IMR-90 (cell line): Measurements from ENCODE around the gene COMMD8. TPM values are rescaled to one million over a fixed set of nuclear protein-coding genes. Genes with fewer than 3 reads are reported as not detected.
A peak's percentile ranks its signal among the peaks of the same experiment; 100 is the strongest.

Experiments
- ATAC-seq: fragments of 200-7000 bp; cut with Tn5 transposase; 2 replicates; pipeline ENCODE4 v1.9.1; 2020; ENCODE audit warnings: low read depth, mild to moderate bottlenecking, moderate library complexity
- BruUV-seq: library from RNA; stranded (reverse); fragments of 400-500 nt; replicated peaks from 2 replicates; lab custom pipeline; 2021; lab: Mats Ljungman, UMichigan
- CTCF ChIA-PET: fragments of 300-600 bp; formaldehyde crosslinking; extraction: SDS; loops from one replicate; lab custom pipeline; 2021; ENCODE audit warnings: antibody characterized with exemption; lab: Yijun Ruan, JAX
- POLR2A ChIA-PET: fragments of 300-600 bp; sonication (Branson Sonifier 250); formaldehyde crosslinking; loops from one replicate; lab custom pipeline; 2022; ENCODE audit warnings: antibody characterized with exemption; ENCODE audit not compliant: unreplicated experiment; lab: Charles Lee
- DNase-seq: peaks from one replicate; pipeline ENCODE4 v3.0.0; 2013
- H2AFZ ChIP-seq: replicated peaks from 2 replicates; pipeline ENCODE3; 2013; ENCODE audit warnings: low read length, mild to moderate bottlenecking; ENCODE audit not compliant: poor library complexity
- H2AK5ac ChIP-seq: 2 replicates; pipeline ENCODE4 v1.6.1; 2013; ENCODE audit warnings: low read depth, low read length, inconsistent platforms
- H2AK9ac ChIP-seq: replicated peaks from 2 replicates; pipeline ENCODE3; 2013; ENCODE audit warnings: mild to moderate bottlenecking, low read depth, low read length, moderate library complexity; ENCODE audit not compliant: poor library complexity
- H2BK120ac ChIP-seq: 2 replicates; pipeline ENCODE4 v1.6.1; 2013; ENCODE audit warnings: low read depth, low read length, inconsistent platforms
- H2BK15ac ChIP-seq: 3 replicates; pipeline ENCODE4 v1.6.1; 2013; ENCODE audit warnings: low read depth, low read length, inconsistent platforms
- H2BK20ac ChIP-seq: 2 replicates; pipeline ENCODE4 v1.6.1; 2013; ENCODE audit warnings: low read depth, mild to moderate bottlenecking, inconsistent platforms, low read length, moderate library complexity
- H2BK5ac ChIP-seq: 2 replicates; pipeline ENCODE4 v1.6.1; 2013; ENCODE audit warnings: mild to moderate bottlenecking, low read depth, low read length, inconsistent platforms; ENCODE audit not compliant: poor library complexity, severe bottlenecking
- H3K14ac ChIP-seq: replicated peaks from 2 replicates; pipeline ENCODE4 v1.6.1; 2013; ENCODE audit warnings: low read depth, low read length, inconsistent platforms
- H3K18ac ChIP-seq: 2 replicates; pipeline ENCODE4 v1.6.1; 2013; ENCODE audit warnings: low read depth, low read length, control low read depth
- H3K23ac ChIP-seq: 2 replicates; pipeline ENCODE4 v1.6.1; 2013; ENCODE audit warnings: low read depth, low read length, inconsistent platforms
- H3K27ac ChIP-seq: 2 replicates; pipeline ENCODE4 v1.5.1; 2013; ENCODE audit warnings: mild to moderate bottlenecking, control low read depth, low read length; ENCODE audit not compliant: insufficient read depth
- H3K27me3 ChIP-seq: 2 replicates; pipeline ENCODE4 v1.6.1; 2013; ENCODE audit warnings: low read length; ENCODE audit not compliant: control insufficient read depth, insufficient read depth
- H3K36me3 ChIP-seq: 2 replicates; pipeline ENCODE4 v1.6.1; 2013; ENCODE audit warnings: low read length, mixed read lengths; ENCODE audit not compliant: control insufficient read depth, insufficient read depth
- H3K4ac ChIP-seq: 2 replicates; pipeline ENCODE4 v1.6.1; 2013; ENCODE audit warnings: low read depth, low read length, inconsistent platforms
- H3K4me1 ChIP-seq: 2 replicates; pipeline ENCODE4 v1.6.1; 2013; ENCODE audit warnings: low read length, mixed read lengths; ENCODE audit not compliant: control insufficient read depth, insufficient read depth
- H3K4me2 ChIP-seq: 2 replicates; pipeline ENCODE4 v1.6.1; 2013; ENCODE audit warnings: low read depth, mild to moderate bottlenecking, control low read depth, low read length, moderate library complexity
- H3K4me3 ChIP-seq: 2 replicates; pipeline ENCODE4 v1.5.1; 2013; ENCODE audit warnings: low read depth, mild to moderate bottlenecking, control low read depth, low read length, moderate library complexity; ENCODE audit not compliant: insufficient read depth
- H3K56ac ChIP-seq: 2 replicates; pipeline ENCODE4 v1.6.1; 2013; ENCODE audit warnings: low read length, inconsistent platforms; ENCODE audit not compliant: insufficient read depth; ENCODE audit errors: extremely low read depth
- H3K79me1 ChIP-seq, 2 experiments: 2 replicates each; pipeline ENCODE4 v1.6.1; 2013; ENCODE audit warnings: low read length in 2 of 2, inconsistent platforms in 1 of 2, low read depth in 1 of 2
- H3K9ac ChIP-seq: 2 replicates; pipeline ENCODE4 v1.6.1; 2013; ENCODE audit warnings: low read depth, low read length, control low read depth
- H3K9me1 ChIP-seq: 2 replicates; pipeline ENCODE4 v1.6.1; 2013; ENCODE audit warnings: low read length, inconsistent platforms; ENCODE audit not compliant: insufficient read depth
- H3K9me3 ChIP-seq: 2 replicates; pipeline ENCODE4 v1.6.1; 2013; ENCODE audit warnings: low read length; ENCODE audit not compliant: control insufficient read depth, insufficient read depth
- H4K20me1 ChIP-seq: 2 replicates; pipeline ENCODE4 v1.6.1; 2013; ENCODE audit warnings: low read length, inconsistent platforms; ENCODE audit not compliant: insufficient read depth
- H4K5ac ChIP-seq: 2 replicates; pipeline ENCODE4 v1.6.1; 2013; ENCODE audit warnings: mild to moderate bottlenecking, low read depth, low read length, control low read depth
- H4K8ac ChIP-seq, 2 experiments: 2 replicates each; pipeline ENCODE4 v1.6.1; 2013; ENCODE audit warnings: low read depth in 2 of 2, low read length in 2 of 2, control low read depth in 1 of 2, inconsistent platforms in 1 of 2
- H4K91ac ChIP-seq: 2 replicates; pipeline ENCODE4 v1.6.1; 2013; ENCODE audit warnings: low read depth, low read length, inconsistent platforms; ENCODE audit not compliant: insufficient read depth
- CTCF ChIP-seq: conservative IDR thresholded peaks from 2 replicates; pipeline ENCODE4 v1.5.1; 2012; ENCODE audit warnings: mild to moderate bottlenecking, low read depth, low read length, improper control_type of control experiment
- ELK1 ChIP-seq: fragments of 150-350 bp; IDR thresholded peaks from 2 replicates; pipeline ENCODE4 v1.6.1; 2016; ENCODE audit warnings: low read depth, mild to moderate bottlenecking, low read length, moderate library complexity, borderline replicate concordance
- FOS ChIP-seq: fragments of 150-350 bp; IDR thresholded peaks from 2 replicates; pipeline ENCODE4 v1.6.1; 2016; ENCODE audit warnings: low read depth, low read length
- MAFK ChIP-seq: IDR thresholded peaks from 2 replicates; pipeline ENCODE4 v1.6.1; 2012; ENCODE audit warnings: low read depth, low read length, improper control_type of control experiment
- MXI1 ChIP-seq: IDR thresholded peaks from 2 replicates; pipeline ENCODE4 v1.6.1; 2012; ENCODE audit warnings: low read depth, mild to moderate bottlenecking, low read length, moderate library complexity, borderline replicate concordance
- POLR2A ChIP-seq: IDR thresholded peaks from 2 replicates; pipeline ENCODE4 v1.6.1; 2012; ENCODE audit warnings: mild to moderate bottlenecking, low read depth, low read length
- RCOR1 ChIP-seq: IDR thresholded peaks from 2 replicates; pipeline ENCODE4 v1.6.1; 2012; ENCODE audit warnings: mild to moderate bottlenecking, low read length, improper control_type of control experiment; ENCODE audit not compliant: insufficient replicate concordance
- RFX5 ChIP-seq: IDR thresholded peaks from 2 replicates; pipeline ENCODE4 v1.8.0; 2012; ENCODE audit warnings: low read depth, mild to moderate bottlenecking, low read length, moderate library complexity
- SMC3 ChIP-seq: fragments of 150-350 bp; IDR thresholded peaks from 2 replicates; pipeline ENCODE4 v1.6.1; 2016; ENCODE audit warnings: low read depth, mild to moderate bottlenecking, antibody characterized with exemption, low read length, moderate library complexity
- USF2 ChIP-seq: fragments of 150-350 bp; IDR thresholded peaks from 2 replicates; pipeline ENCODE4 v1.6.1; 2017; ENCODE audit warnings: mild to moderate bottlenecking, antibody characterized with exemption, low read length, low read depth
- WGBS, 2 experiments: methylation state at CpG; one replicate each; pipeline versions ENCODE4 v1.1.5 to v1.1.7; 2013; ENCODE audit warnings: missing lambda C conversion rate in 2 of 2; ENCODE audit not compliant: insufficient read length in 1 of 2; ENCODE audit errors: extremely low coverage in 2 of 2; 5-methylcytosine and 5-hydroxymethylcytosine counted together
- dilution Hi-C: fragments of 300-500 bp; cut with HindIII; formaldehyde crosslinking; loops from one replicate; pipeline ENCODE4 v1.14.3; 2018; ENCODE audit warnings: low sequenced_read_pairs; ENCODE audit not compliant: unreplicated experiment
- in situ Hi-C: fragments of 300-500 bp; cut with MboI; formaldehyde crosslinking; loops from 3 replicates; pipeline ENCODE4 v1.14.3; 2019; ENCODE audit warnings: low sequenced_read_pairs, inconsistent platforms, mixed read lengths
- intact Hi-C: fragments of 100-400 bp; cut with micrococcal nuclease; formaldehyde crosslinking; loops from 2 replicates; pipeline ENCODE4 v1.10.0; 2022
- polyA plus RNA-seq, 3 experiments: library from polyadenylated mRNA; depleted of rRNA; stranded (reverse); fragments of >200 nt; gene quantifications; 2 replicates each; pipeline ENCODE4 v1.2.3, GENCODE V29; 2012; ENCODE audit warnings: low replicate concordance in 1 of 3
- total RNA-seq: library from RNA; depleted of rRNA; stranded (reverse); fragments of >200 nt; gene quantifications from 2 replicates; pipeline ENCODE4 v1.2.3, GENCODE V29; 2012

COMMD8 gene
- total and polyA plus RNA-seq, 2 of the 4 experiments (the other 2 are of a cell fraction): 12.5 to 12.6 TPM

GRCh38 chr4:47468706-47469365 is 5.3 kb upstream of the COMMD8 start:
- peak overlapping the region; percentile 93 for H2BK5ac ChIP-seq
- no peak overlapping the region for H3K23ac ChIP-seq
- no peaks in the 10 kb centered on the region for H3K9me3 ChIP-seq
- in situ Hi-C loops: no loop called here
- H4K5ac ChIP-seq: peak overlapping the region; percentile 68; the same call in 1 of the 2 replicates
- H3K27ac ChIP-seq: no peak overlapping the region; the same call in 1 of the 2 replicates
- no TSS peak for BruUV-seq
- H3K56ac ChIP-seq: no peak overlapping the region
- peak; percentile 66 for DNase-seq
- peak overlapping the region; percentile 97; the same call in 1 of the 2 replicates for H3K18ac ChIP-seq
- H3K9me1 ChIP-seq: no peaks in the 10 kb centered on the region
- CTCF ChIA-PET: no interaction called here
- no CpG with 5 or more reads among the region's 6 CpGs for WGBS, 2 experiments
- H3K4me3 ChIP-seq: no peak overlapping the region
- H4K91ac ChIP-seq: 0 out of 2 replicates have a peak overlapping the region, but pooled peaks have one; percentile 30
- H2BK120ac ChIP-seq: peak overlapping the region; percentile 79; the same call in 1 of the 2 replicates
- no peak overlapping the region for H2AFZ ChIP-seq
- POLR2A ChIA-PET: no interaction called here
- peak overlapping the region; percentile 64; the same call in 1 of the 2 replicates for H3K4ac ChIP-seq
- intact Hi-C loops: no loop called here
- H3K79me1 ChIP-seq: no peaks in the 10 kb centered on the region
- H3K4me2 ChIP-seq: peak overlapping the region; percentile 92; the same call in 1 of the 2 replicates
- peaks cover 5% of the 10 kb centered on the region; the same call in 1 of the 2 replicates for H3K4me1 ChIP-seq
- ATAC-seq: peak; percentile 54
- 0 out of 2 replicates have a peak overlapping the region, but pooled peaks have one; percentile 13 for H2AK5ac ChIP-seq
- H3K36me3 ChIP-seq: no peaks in the 10 kb centered on the region
- no peaks in the 10 kb centered on the region for H4K20me1 ChIP-seq
- no peak overlapping the region for H3K9ac ChIP-seq
- H3K14ac ChIP-seq: peak overlapping the region; percentile 4; the same call in 1 of the 2 replicates
- no peak for TF ChIP-seq CTCF
- no peak for TF ChIP-seq FOS
- no peak for TF ChIP-seq MXI1
- TF ChIP-seq USF2: no peak
- TF ChIP-seq RCOR1: no peak
- no peak for TF ChIP-seq SMC3
- no peak for TF ChIP-seq MAFK
- no peak for TF ChIP-seq ELK1
- TF ChIP-seq RFX5: no peak
- no peak for TF ChIP-seq POLR2A
- no peak overlapping the region for H2AK9ac ChIP-seq
- H3K27me3 ChIP-seq: no peaks in the 10 kb centered on the region
- H4K8ac ChIP-seq: peak overlapping the region in 1 of 2 experiments; percentile 51; a peak in 2 of 4 replicates
- peak overlapping the region; percentile 80; the same call in 1 of the 2 replicates for H2BK20ac ChIP-seq
- 0 out of 3 replicates have a peak overlapping the region, but pooled peaks have one; percentile 19 for H2BK15ac ChIP-seq
- dilution Hi-C loops: no loop called here
